Neural cell (in vitro differentiated cells): ENCODE data around the gene NKPD1. TPM values are rescaled to one million over a fixed set of nuclear protein-coding genes. Genes with fewer than 3 reads are reported as not detected.

Experiments
- H2AFZ ChIP-seq: fragments of 200-600, 300-800 bp; sonication (generic), shearing (Covaris generic); 2 replicates; pipeline ENCODE4 v1.6.0; 2014; ENCODE audit warnings: low read depth, mild to moderate bottlenecking, antibody characterized with exemption, low read length, moderate library complexity
- H3F3A ChIP-seq: fragments of 200-600 bp; shearing (Covaris generic); 2 replicates; pipeline ENCODE4 v1.6.1; 2016; ENCODE audit warnings: mild to moderate bottlenecking, moderate library complexity, mixed read lengths, antibody characterized with exemption, low read length; ENCODE audit not compliant: insufficient read depth, poor library complexity, severe bottlenecking
- H3K27ac ChIP-seq: fragments of 200-600, 300-800 bp; sonication (generic), shearing (Covaris generic); 2 replicates; pipeline ENCODE4 v1.5.1; 2014; ENCODE audit warnings: mild to moderate bottlenecking, low read length, moderate library complexity
- H3K27me3 ChIP-seq: fragments of 300-800, 200-600 bp; sonication (generic), shearing (Covaris generic); 2 replicates; pipeline ENCODE4 v1.6.0; 2014; ENCODE audit warnings: mild to moderate bottlenecking, low read depth, low read length, moderate library complexity; ENCODE audit not compliant: insufficient read depth
- H3K36me3 ChIP-seq: fragments of 300-800, 200-600 bp; sonication (generic), shearing (Covaris generic); 2 replicates; pipeline ENCODE4 v1.5.1; 2014; ENCODE audit warnings: mild to moderate bottlenecking, antibody characterized with exemption, low read length, moderate library complexity; ENCODE audit not compliant: insufficient read depth
- H3K4me2 ChIP-seq: fragments of 300-800, 200-600 bp; sonication (generic), shearing (Covaris generic); 2 replicates; pipeline ENCODE4 v1.6.0; 2014; ENCODE audit warnings: mild to moderate bottlenecking, low read length
- H3K4me3 ChIP-seq: fragments of 300-800, 200-600 bp; sonication (generic), shearing (Covaris generic); 2 replicates; pipeline ENCODE4 v1.5.1; 2014; ENCODE audit warnings: mild to moderate bottlenecking, low read length, moderate library complexity
- H3K79me2 ChIP-seq: fragments of 200-600 bp; shearing (Covaris generic); replicated peaks from 2 replicates; pipeline ENCODE4 v1.6.0; 2014; ENCODE audit warnings: mild to moderate bottlenecking, low read length, moderate library complexity; ENCODE audit not compliant: insufficient read depth
- H3K9ac ChIP-seq: fragments of 300-800, 200-600 bp; sonication (generic), shearing (Covaris generic); 2 replicates; pipeline ENCODE4 v1.6.1; 2016; ENCODE audit warnings: mild to moderate bottlenecking, low read length, mixed read lengths
- H3K9me2 ChIP-seq: fragments of 200-600 bp; shearing (Covaris generic); 2 replicates; pipeline ENCODE4 v1.6.1; 2016; ENCODE audit warnings: mild to moderate bottlenecking, low read length, mixed read lengths; ENCODE audit not compliant: insufficient read depth
- H3K9me3 ChIP-seq: fragments of 200-600, 300-800 bp; sonication (generic), shearing (Covaris generic); 2 replicates; pipeline ENCODE4 v1.6.1; 2016; ENCODE audit warnings: mild to moderate bottlenecking, mixed run types, low read length, moderate library complexity, mixed read lengths
- H4K20me1 ChIP-seq: fragments of 200-600 bp; shearing (Covaris generic); 2 replicates; pipeline ENCODE4 v1.6.1; 2016; ENCODE audit warnings: mild to moderate bottlenecking, mixed run types; ENCODE audit not compliant: insufficient read depth
- CTCF ChIP-seq: fragments of 450-650 bp; IDR thresholded peaks from 2 replicates; pipeline ENCODE4 v1.5.1; 2014; ENCODE audit warnings: antibody characterized with exemption, mild to moderate bottlenecking, moderate library complexity; ENCODE audit not compliant: poor library complexity, severe bottlenecking
- EP300 ChIP-seq: fragments of 450-650 bp; conservative IDR thresholded peaks from 2 replicates; pipeline ENCODE4 v1.6.1; 2014; ENCODE audit warnings: antibody characterized with exemption, mild to moderate bottlenecking, moderate library complexity; ENCODE audit not compliant: poor library complexity, severe bottlenecking
- EZH2 ChIP-seq: fragments of 200-600, 300-800 bp; shearing (Covaris generic), sonication (generic); IDR thresholded peaks from 2 replicates; pipeline ENCODE4 v1.6.1; 2014; ENCODE audit warnings: antibody characterized with exemption, low read length, borderline replicate concordance, mild to moderate bottlenecking; ENCODE audit not compliant: insufficient read depth, poor library complexity, severe bottlenecking
- MXI1 ChIP-seq: fragments of 450-650 bp; conservative IDR thresholded peaks from 2 replicates; pipeline ENCODE4 v1.6.1; 2014; ENCODE audit warnings: antibody characterized with exemption, mild to moderate bottlenecking; ENCODE audit not compliant: poor library complexity, severe bottlenecking
- POLR2AphosphoS5 ChIP-seq: IDR thresholded peaks from 2 replicates; pipeline ENCODE4 v1.6.1; 2012
- RAD21 ChIP-seq: fragments of 450-650 bp; conservative IDR thresholded peaks from 2 replicates; pipeline ENCODE4 v1.6.1; 2014; ENCODE audit warnings: antibody characterized with exemption, mild to moderate bottlenecking, moderate library complexity
- REST ChIP-seq: IDR thresholded peaks from 2 replicates; pipeline ENCODE4 v1.6.1; 2012; ENCODE audit warnings: borderline replicate concordance
- SMC3 ChIP-seq: fragments of 450-650 bp; conservative IDR thresholded peaks from 2 replicates; pipeline ENCODE4 v1.6.1; 2014; ENCODE audit warnings: antibody characterized with exemption, mild to moderate bottlenecking, moderate library complexity; ENCODE audit not compliant: poor library complexity
- TAF1 ChIP-seq: IDR thresholded peaks from 2 replicates; pipeline ENCODE4 v1.6.1; 2012; ENCODE audit warnings: low read depth
- polyA plus RNA-seq: library from polyadenylated mRNA; depleted of rRNA; stranded (reverse); fragments of >200 nt; gene quantifications from 2 replicates; pipeline ENCODE4 v1.2.3, GENCODE V29; 2014

NKPD1 gene
- polyA plus RNA-seq, 1 donor from 2014 or later, result 2.8 TPM

GRCh38 chr19:45180936-45181335 is 20.2 kb upstream of the NKPD1 start:
- no peaks in the 10 kb centered on the region for H3K9me2 ChIP-seq
- no peak overlapping the region for H2AFZ ChIP-seq
- no peaks in the 10 kb centered on the region for H3K79me2 ChIP-seq
- no peaks in the 10 kb centered on the region for H4K20me1 ChIP-seq
- H3K9me3 ChIP-seq, result no peaks in the 10 kb centered on the region
- H3K9ac ChIP-seq, result no peak overlapping the region
- H3F3A ChIP-seq, result no peaks in the 10 kb centered on the region
- H3K27me3 ChIP-seq, result no peaks in the 10 kb centered on the region
- H3K4me2 ChIP-seq, result no peak overlapping the region
- TF ChIP-seq SMC3, result no peak
- no peak for TF ChIP-seq REST
- TF ChIP-seq RAD21, result no peak
- no peak for TF ChIP-seq POLR2AphosphoS5
- TF ChIP-seq CTCF, result no peak
- no peak for TF ChIP-seq MXI1
- no peak for TF ChIP-seq EZH2
- no peak for TF ChIP-seq TAF1
- TF ChIP-seq EP300, result no peak
- no peak overlapping the region for H3K27ac ChIP-seq
- no peaks in the 10 kb centered on the region for H3K36me3 ChIP-seq
- H3K4me3 ChIP-seq, result no peak overlapping the region

GRCh38 chr19:45179892-45180370 is 19.1 kb upstream of the NKPD1 start:
- Histone ChIP-seq H3K36me3 (no peaks in the 10 kb centered on the region), H3K9me2 (no peaks in the 10 kb centered on the region), H3K4me3 (peak overlapping the region; percentile 81), H3K27me3 (no peaks in the 10 kb centered on the region), H3K9me3 (no peaks in the 10 kb centered on the region), H4K20me1 (no peaks in the 10 kb centered on the region), H3F3A (no peaks in the 10 kb centered on the region), H3K79me2 (no peaks in the 10 kb centered on the region), H3K27ac (no peak overlapping the region), H3K9ac (no peak overlapping the region), H2AFZ (no peak overlapping the region), H3K4me2 (no peak overlapping the region)
- TF ChIP-seq CTCF (no peak), POLR2AphosphoS5 (no peak), EZH2 (no peak), MXI1 (no peak), TAF1 (no peak), EP300 (no peak), RAD21 (no peak), SMC3 (no peak), REST (no peak)
